Measurements from ENCODE around the gene DESI1. TPM values are rescaled to one million over a fixed set of nuclear protein-coding genes. Genes with fewer than 3 reads are reported as not detected.
"Not testable (repeated sequence)": the region's sequence is repeated elsewhere in the genome, so short reads cannot be mapped to it uniquely, and the experiment has no call there.

Gene DESI1
- total and polyA plus RNA-seq, 8 donors = 21.8 to 42.9 (median 27.1) TPM

GRCh38 chr22:41574847-41575381 is 45.9 kb downstream of the DESI1 start:
- Histone ChIP-seq H3K9me3 (no peaks in the 10 kb centered on the region), H3K27me3 (no peaks in the 10 kb centered on the region), H3K4me3 (no peak overlapping the region), H3K36me3 (peaks cover 0 to 52% of the 10 kb centered on the region in 2 donors), H3K27ac (no peak overlapping the region), H3K4me1 (no peaks in the 10 kb centered on the region)
- DNase-seq = peak in 1 of 4 donors; percentile 83
- intact Hi-C loops (cut with DNase I) = no loop called here
- peak; percentile 21 for ATAC-seq
- no peak for TF ChIP-seq CTCF (IDR thresholded peaks at IDR 0.05)

- H3K27ac ChIP-seq = no peak overlapping the region
- H3K27me3 ChIP-seq = no peaks in the 10 kb centered on the region
- intact Hi-C loops (cut with DNase I) = no loop called here
- ATAC-seq = no peak
- no peak for DNase-seq
- no peaks in the 10 kb centered on the region for H3K9me3 ChIP-seq
- no peaks in the 10 kb centered on the region for H3K4me1 ChIP-seq
- no peak for TF ChIP-seq CTCF (IDR thresholded peaks at IDR 0.05)
- peaks cover 0 to 39% of the 10 kb centered on the region in 2 donors for H3K36me3 ChIP-seq
- H3K4me3 ChIP-seq = no peak overlapping the region
These were observed 47.2 kb downstream of the DESI1 start for GRCh38 chr22:41573677-41574076.

GRCh38 chr22:41572305-41572704 is 48.5 kb downstream of the DESI1 start:
- H3K4me1 ChIP-seq; H3K27me3 ChIP-seq; DNase-seq; H3K4me3 ChIP-seq; H3K27ac ChIP-seq; intact Hi-C loops (cut with DNase I); H3K9me3 ChIP-seq; ATAC-seq: not testable (repeated sequence)
- H3K36me3 ChIP-seq = peaks cover 0 to 26% of the 10 kb centered on the region in 2 donors

- Histone ChIP-seq H3K4me1 (no peaks in the 10 kb centered on the region), H3K27me3 (no peaks in the 10 kb centered on the region), H3K36me3 (peaks cover 0 to 21% of the 10 kb centered on the region in 2 donors), H3K4me3 (no peak overlapping the region), H3K27ac (no peak overlapping the region), H3K9me3 (no peaks in the 10 kb centered on the region)
- DNase-seq (no peak), ATAC-seq (no peak)
- intact Hi-C loops (cut with DNase I) = no loop called here
- TF ChIP-seq CTCF (IDR thresholded peaks at IDR 0.05) = no peak
These were observed 49.1 kb downstream of the DESI1 start for GRCh38 chr22:41571786-41572185.

GRCh38 chr22:41570221-41570620 is 50.6 kb downstream of the DESI1 start:
- no peaks in the 10 kb centered on the region for H3K4me1 ChIP-seq
- ATAC-seq (no peak), DNase-seq (no peak)
- no peaks in the 10 kb centered on the region for H3K27me3 ChIP-seq
- intact Hi-C loops (cut with DNase I) = no loop called here
- H3K27ac ChIP-seq = no peak overlapping the region
- H3K9me3 ChIP-seq = no peaks in the 10 kb centered on the region
- H3K36me3 ChIP-seq = peaks cover 0 to 6% of the 10 kb centered on the region in 2 donors
- no peak overlapping the region for H3K4me3 ChIP-seq
- TF ChIP-seq CTCF (IDR thresholded peaks at IDR 0.05) = no peak

GRCh38 chr22:41568811-41569210 is 52.0 kb downstream of the DESI1 start:
- no peak overlapping the region for H3K4me3 ChIP-seq
- no peak overlapping the region for H3K27ac ChIP-seq
- H3K27me3 ChIP-seq = no peaks in the 10 kb centered on the region
- H3K9me3 ChIP-seq = no peaks in the 10 kb centered on the region
- no peak for DNase-seq
- TF ChIP-seq CTCF (IDR thresholded peaks at IDR 0.05) = no peak
- intact Hi-C loops (cut with DNase I) = no loop called here
- H3K4me1 ChIP-seq = no peaks in the 10 kb centered on the region
- no peaks in the 10 kb centered on the region for H3K36me3 ChIP-seq
- ATAC-seq = no peak
